ENCODE measurements around the gene PARP9. TPM values are rescaled to one million over a fixed set of nuclear protein-coding genes. Genes with fewer than 3 reads are reported as not detected.

PARP9 gene
- total RNA-seq, 2 experiments from 2014 or later, result 0.57 to 1.4 TPM

DNA sequence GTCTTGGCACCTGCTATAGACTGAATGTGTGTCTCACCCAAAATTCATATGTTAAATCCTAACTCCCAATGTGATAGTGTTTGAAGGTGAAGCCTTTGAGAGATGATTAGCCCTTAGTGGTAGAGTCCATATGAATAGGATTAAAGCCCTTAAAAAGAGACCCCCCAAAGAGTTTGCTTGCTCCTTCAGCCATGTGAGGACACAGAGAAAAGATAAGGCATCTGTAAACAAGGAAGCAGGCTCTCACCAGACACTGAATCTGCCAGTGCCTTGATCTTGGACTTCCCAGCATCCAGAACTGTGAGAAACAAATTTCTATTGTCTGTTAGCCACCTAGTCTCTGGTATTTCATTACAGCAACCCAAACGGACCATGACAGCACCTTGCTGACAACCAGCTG lies 65.9 kb downstream of the PARP9 start:
- Histone ChIP-seq H3K79me2 (ENCODE audit: insufficient read depth, low read depth, low read length) (peaks cover 68% of the 10 kb centered on the region), H3K4me2 (ENCODE audit: low read length) (no peak overlapping the region), H3K4me1 (ENCODE audit: insufficient read depth, low read length, poor library complexity, severe bottlenecking) (no peaks in the 10 kb centered on the region), H4K20me1 (ENCODE audit: insufficient read depth, low read length) (peaks cover 15% of the 10 kb centered on the region; the same call in 1 of the 2 replicates), H3K9me3 (ENCODE audit: low read length) (no peaks in the 10 kb centered on the region), H3K36me3 (ENCODE audit: insufficient read depth, low read length) (peaks cover 45% of the 10 kb centered on the region), H3K27ac (ENCODE audit: low read depth, low read length, poor library complexity, severe bottlenecking) (no peak overlapping the region), H3K9me2 (ENCODE audit: insufficient read depth, low read length) (no peaks in the 10 kb centered on the region), H3K4me3 (ENCODE audit: low read depth, low read length, poor library complexity, severe bottlenecking) (no peak overlapping the region), H2AFZ (ENCODE audit: low read length) (no peak overlapping the region)
- ChIA-PET POLR2A (interaction anchor here (0.7 kb wide), 1 partner anchor 10 kb away, joined by 4 read pairs; no protein-coding TSS in a partner anchor), CTCF (ENCODE audit: unreplicated experiment) (no interaction called here)
- TF ChIP-seq EZH2phosphoT487 (IDR thresholded peaks at IDR 0.05; ENCODE audit: borderline replicate concordance, low read depth, low read length), result no peak
- TF ChIP-seq, protein P1, sequence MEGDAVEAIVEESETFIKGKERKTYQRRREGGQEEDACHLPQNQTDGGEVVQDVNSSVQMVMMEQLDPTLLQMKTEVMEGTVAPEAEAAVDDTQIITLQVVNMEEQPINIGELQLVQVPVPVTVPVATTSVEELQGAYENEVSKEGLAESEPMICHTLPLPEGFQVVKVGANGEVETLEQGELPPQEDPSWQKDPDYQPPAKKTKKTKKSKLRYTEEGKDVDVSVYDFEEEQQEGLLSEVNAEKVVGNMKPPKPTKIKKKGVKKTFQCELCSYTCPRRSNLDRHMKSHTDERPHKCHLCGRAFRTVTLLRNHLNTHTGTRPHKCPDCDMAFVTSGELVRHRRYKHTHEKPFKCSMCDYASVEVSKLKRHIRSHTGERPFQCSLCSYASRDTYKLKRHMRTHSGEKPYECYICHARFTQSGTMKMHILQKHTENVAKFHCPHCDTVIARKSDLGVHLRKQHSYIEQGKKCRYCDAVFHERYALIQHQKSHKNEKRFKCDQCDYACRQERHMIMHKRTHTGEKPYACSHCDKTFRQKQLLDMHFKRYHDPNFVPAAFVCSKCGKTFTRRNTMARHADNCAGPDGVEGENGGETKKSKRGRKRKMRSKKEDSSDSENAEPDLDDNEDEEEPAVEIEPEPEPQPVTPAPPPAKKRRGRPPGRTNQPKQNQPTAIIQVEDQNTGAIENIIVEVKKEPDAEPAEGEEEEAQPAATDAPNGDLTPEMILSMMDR (conservative IDR thresholded peaks at IDR 0.05; ENCODE audit: low read length), result no peak
- no peak for DNase-seq (ENCODE audit: low spot score)
- intact Hi-C loops (cut with micrococcal nuclease; ENCODE audit: unreplicated experiment), result no loop called here
- no TSS peak for BruUV-seq (replicated peaks)

DNA sequence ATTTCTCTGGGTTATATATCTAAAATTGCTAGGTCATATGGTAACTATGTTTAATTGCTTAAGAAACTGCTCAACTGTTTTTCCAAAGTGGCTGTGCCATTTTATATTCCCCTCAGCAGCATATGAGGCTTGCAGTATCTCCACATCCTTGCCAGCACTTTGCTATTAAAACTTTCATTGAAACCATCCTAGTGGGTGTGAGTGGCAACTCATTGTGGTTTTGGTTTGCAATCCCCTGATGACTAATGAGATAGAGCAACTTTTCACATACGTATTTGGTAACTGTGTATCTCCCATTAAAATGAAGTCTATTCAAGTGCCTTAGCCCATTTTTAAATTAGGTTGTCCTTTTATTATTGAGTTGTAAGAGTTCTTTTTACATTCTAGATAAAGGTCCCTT lies 66.7 kb downstream of the PARP9 start:
- no TSS peak for BruUV-seq (replicated peaks)
- DNase-seq (ENCODE audit: low spot score), result no peak
- no peak for TF ChIP-seq EZH2phosphoT487 (IDR thresholded peaks at IDR 0.05; ENCODE audit: borderline replicate concordance, low read depth, low read length)
- TF ChIP-seq, protein P1 (conservative IDR thresholded peaks at IDR 0.05; ENCODE audit: low read length), result no peak
- Histone ChIP-seq H3K4me2 (ENCODE audit: low read length) (no peak overlapping the region), H3K36me3 (ENCODE audit: insufficient read depth, low read length) (peaks cover 52% of the 10 kb centered on the region), H4K20me1 (ENCODE audit: insufficient read depth, low read length) (peaks cover 17% of the 10 kb centered on the region; the same call in 1 of the 2 replicates), H3K9me2 (ENCODE audit: insufficient read depth, low read length) (no peaks in the 10 kb centered on the region), H3K27ac (ENCODE audit: low read depth, low read length, poor library complexity, severe bottlenecking) (no peak overlapping the region), H3K9me3 (ENCODE audit: low read length) (no peaks in the 10 kb centered on the region), H3K4me1 (ENCODE audit: insufficient read depth, low read length, poor library complexity, severe bottlenecking) (no peaks in the 10 kb centered on the region), H3K4me3 (ENCODE audit: low read depth, low read length, poor library complexity, severe bottlenecking) (no peak overlapping the region), H3K79me2 (ENCODE audit: insufficient read depth, low read depth, low read length) (peaks cover 61% of the 10 kb centered on the region), H2AFZ (ENCODE audit: low read length) (no peak overlapping the region)
- ChIA-PET POLR2A (interaction anchor here (1.0 kb wide), 1 partner anchor 108 kb away, joined by 3 read pairs; no protein-coding TSS in a partner anchor), CTCF (ENCODE audit: unreplicated experiment) (no interaction called here)
- intact Hi-C loops (cut with micrococcal nuclease; ENCODE audit: unreplicated experiment), result no loop called here

DNA sequence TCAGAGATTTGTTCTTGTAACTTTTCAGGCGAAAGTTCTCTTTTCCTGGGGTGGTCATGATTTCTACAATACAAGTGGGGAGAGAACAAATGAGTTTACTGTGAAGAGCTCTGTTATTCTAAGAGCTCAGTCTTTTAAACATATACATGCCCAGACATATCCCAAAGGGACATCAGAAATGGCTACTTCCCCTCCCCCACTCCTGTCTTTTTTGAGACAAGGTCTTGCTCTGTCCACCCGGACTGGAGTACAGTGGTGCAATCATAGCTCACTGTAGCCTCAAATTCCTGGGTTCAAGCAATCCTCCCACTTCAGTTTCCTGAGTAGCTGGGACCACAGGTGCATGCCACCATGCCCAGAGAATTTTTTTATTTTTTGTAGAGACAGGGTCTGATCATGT lies 67.6 kb downstream of the PARP9 start:
- Histone ChIP-seq H3K4me1 (ENCODE audit: insufficient read depth, low read length, poor library complexity, severe bottlenecking) (no peaks in the 10 kb centered on the region), H3K79me2 (ENCODE audit: insufficient read depth, low read depth, low read length) (peaks cover 52% of the 10 kb centered on the region), H3K27ac (ENCODE audit: low read depth, low read length, poor library complexity, severe bottlenecking) (no peak overlapping the region), H3K9me2 (ENCODE audit: insufficient read depth, low read length) (no peaks in the 10 kb centered on the region), H3K4me2 (ENCODE audit: low read length) (no peak overlapping the region), H3K36me3 (ENCODE audit: insufficient read depth, low read length) (peaks cover 59% of the 10 kb centered on the region), H2AFZ (ENCODE audit: low read length) (no peak overlapping the region), H3K4me3 (ENCODE audit: low read depth, low read length, poor library complexity, severe bottlenecking) (no peak overlapping the region), H3K9me3 (ENCODE audit: low read length) (no peaks in the 10 kb centered on the region), H4K20me1 (ENCODE audit: insufficient read depth, low read length) (peaks cover 9% of the 10 kb centered on the region; the same call in 1 of the 2 replicates)
- TF ChIP-seq, protein P1 (conservative IDR thresholded peaks at IDR 0.05; ENCODE audit: low read length), result no peak
- no peak for TF ChIP-seq EZH2phosphoT487 (IDR thresholded peaks at IDR 0.05; ENCODE audit: borderline replicate concordance, low read depth, low read length)
- BruUV-seq (replicated peaks), result no TSS peak
- ChIA-PET POLR2A (interaction anchor here (0.7 to 1.0 kb wide), 2 partner anchors 25 to 107 kb away, joined by 3 to 4 read pairs; no protein-coding TSS in a partner anchor), CTCF (ENCODE audit: unreplicated experiment) (no interaction called here)
- DNase-seq (ENCODE audit: low spot score), result no peak
- intact Hi-C loops (cut with micrococcal nuclease; ENCODE audit: unreplicated experiment), result no loop called here

Measured in OCI-LY7 (cell line).